ENCODE results near the gene WDR36. TPM values are rescaled to one million over a fixed set of nuclear protein-coding genes. Genes with fewer than 3 reads are reported as not detected.

Gene WDR36
- total RNA-seq, 1 experiment from 2014 or later: 53.6 TPM

- TF ChIP-seq POLR2A (IDR thresholded peaks at IDR 0.05; ENCODE audit: borderline replicate concordance, extremely low read depth, insufficient read depth, insufficient read length) (no peak), MAX (IDR thresholded peaks at IDR 0.05) (no peak), CBX3 (IDR thresholded peaks at IDR 0.05; ENCODE audit: low read depth) (no peak), CEBPB (IDR thresholded peaks at IDR 0.05; ENCODE audit: low read depth) (no peak), ZNF274 (IDR thresholded peaks at IDR 0.05; ENCODE audit: low read depth, low read length) (no peak)
Measured at GRCh38 chr5:111163000-111163399, 70.9 kb downstream of the WDR36 start (continued).

- RAD21 ChIA-PET (ENCODE audit: low non-redundant PET in 1 of 2, low total read pairs in 2 of 2, uncharacterized antibody in 2 of 2, unreplicated experiment in 2 of 2): no interaction called here
- POLR2A ChIA-PET: no interaction called here
- H3K36me3 ChIP-seq (ENCODE audit: control insufficient read depth in 1 of 2, insufficient read depth in 2 of 2, low read length in 2 of 2): no peaks in the 10 kb centered on the region
- H3K9me2 ChIP-seq (ENCODE audit: insufficient read depth): no peaks in the 10 kb centered on the region
- BruUV-seq (replicated peaks): no TSS peak
- H3K9me3 ChIP-seq (ENCODE audit: control insufficient read depth in 1 of 2, insufficient read depth in 1 of 2, low read depth in 1 of 2, low read length in 2 of 2): no peaks in the 10 kb centered on the region
- H3K79me2 ChIP-seq (ENCODE audit: insufficient read depth, low read length): no peaks in the 10 kb centered on the region
- H3K27me3 ChIP-seq (ENCODE audit: insufficient read depth, low read length): no peaks in the 10 kb centered on the region
- H3K4me3 ChIP-seq (replicated peaks in 1 of 2; ENCODE audit: low read depth in 1 of 2, low read length in 2 of 2): no peak overlapping the region
- no peak overlapping the region for H3K27ac ChIP-seq (ENCODE audit: low read depth, low read length)
- no peaks in the 10 kb centered on the region for H3K4me1 ChIP-seq (ENCODE audit: control insufficient read depth in 1 of 2, insufficient read depth in 2 of 2, low read length in 2 of 2)
- no peak overlapping the region for H3K9ac ChIP-seq (ENCODE audit: low read length)
- CTCF ChIA-PET: no interaction called here
- no peak overlapping the region for H2AFZ ChIP-seq (ENCODE audit: low read depth, low read length, poor library complexity, severe bottlenecking)
- no peak overlapping the region for H3K4me2 ChIP-seq (ENCODE audit: low read length)
- H4K20me1 ChIP-seq (ENCODE audit: insufficient read depth): no peaks in the 10 kb centered on the region
- intact Hi-C loops (cut with micrococcal nuclease): no loop called here
- no peak for TF ChIP-seq SRF (IDR thresholded peaks at IDR 0.05; ENCODE audit: low read depth)
- no peak for TF ChIP-seq ATF3 (IDR thresholded peaks at IDR 0.05)
- TF ChIP-seq POLR2A (IDR thresholded peaks at IDR 0.05; ENCODE audit: borderline replicate concordance, extremely low read depth, insufficient read depth, insufficient read length): no peak
- no peak for TF ChIP-seq CTCF (IDR thresholded peaks at IDR 0.05 in 2 of 3, conservative IDR thresholded peaks at IDR 0.05 in 1 of 3; ENCODE audit: borderline replicate concordance in 1 of 3, insufficient read depth in 1 of 3, low read depth in 2 of 3, low read length in 2 of 3)
- no peak for TF ChIP-seq POLR2AphosphoS5 (IDR thresholded peaks at IDR 0.05; ENCODE audit: low read depth, low read length)
- TF ChIP-seq ZBTB33 (IDR thresholded peaks at IDR 0.05; ENCODE audit: extremely low read depth, insufficient replicate concordance, low read length): no peak
- ATAC-seq (no peak), DNase-seq (ENCODE audit: low read depth, low spot score) (no peak)
Measured at GRCh38 chr5:111165058-111165457, 72.9 kb downstream of the WDR36 start.
